Upper lobe of left lung (tissue), 4 donors: ENCODE results near the gene FMN2.

Experiments
- EP300 ChIP-seq, 4 donors: sonication (generic); formaldehyde crosslinking; IDR thresholded peaks; one replicate each; pipeline ENCODE4 v1.5.1; 2017; ENCODE audit warnings: antibody characterized with exemption in 4 of 4, control low read depth in 2 of 4
- POLR2A ChIP-seq, 4 donors: fragments of 450-650 bp; IDR thresholded peaks; one replicate each; pipeline ENCODE4 v1.5.1; 2016 to 2017; ENCODE audit warnings: antibody characterized with exemption in 4 of 4, mild to moderate bottlenecking in 2 of 4
- POLR2AphosphoS5 ChIP-seq, 2 donors: sonication (generic); formaldehyde crosslinking; IDR thresholded peaks; one replicate each; pipeline ENCODE4 v1.5.1; 2017; ENCODE audit warnings: antibody characterized with exemption in 2 of 2
- TF ChIP-seq, protein P1 (sequence below), 6 experiments: fragments of 450-650 bp in 4 of 6; fragments of 200-600 bp in 2 of 6; sonication (generic) in 2 of 6; IDR thresholded peaks; one replicate each; pipeline ENCODE4 v1.5.1; 2016 to 2019; ENCODE audit warnings: antibody characterized with exemption in 6 of 6

GRCh38 chr1:240234485-240235210 is 143.0 kb downstream of the FMN2 start:
- TF ChIP-seq, protein P1, sequence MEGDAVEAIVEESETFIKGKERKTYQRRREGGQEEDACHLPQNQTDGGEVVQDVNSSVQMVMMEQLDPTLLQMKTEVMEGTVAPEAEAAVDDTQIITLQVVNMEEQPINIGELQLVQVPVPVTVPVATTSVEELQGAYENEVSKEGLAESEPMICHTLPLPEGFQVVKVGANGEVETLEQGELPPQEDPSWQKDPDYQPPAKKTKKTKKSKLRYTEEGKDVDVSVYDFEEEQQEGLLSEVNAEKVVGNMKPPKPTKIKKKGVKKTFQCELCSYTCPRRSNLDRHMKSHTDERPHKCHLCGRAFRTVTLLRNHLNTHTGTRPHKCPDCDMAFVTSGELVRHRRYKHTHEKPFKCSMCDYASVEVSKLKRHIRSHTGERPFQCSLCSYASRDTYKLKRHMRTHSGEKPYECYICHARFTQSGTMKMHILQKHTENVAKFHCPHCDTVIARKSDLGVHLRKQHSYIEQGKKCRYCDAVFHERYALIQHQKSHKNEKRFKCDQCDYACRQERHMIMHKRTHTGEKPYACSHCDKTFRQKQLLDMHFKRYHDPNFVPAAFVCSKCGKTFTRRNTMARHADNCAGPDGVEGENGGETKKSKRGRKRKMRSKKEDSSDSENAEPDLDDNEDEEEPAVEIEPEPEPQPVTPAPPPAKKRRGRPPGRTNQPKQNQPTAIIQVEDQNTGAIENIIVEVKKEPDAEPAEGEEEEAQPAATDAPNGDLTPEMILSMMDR (IDR thresholded peaks at IDR 0.05): no peak
- no peak for TF ChIP-seq POLR2AphosphoS5 (IDR thresholded peaks at IDR 0.05)
- no peak for TF ChIP-seq POLR2A (IDR thresholded peaks at IDR 0.05)
- no peak for TF ChIP-seq EP300 (IDR thresholded peaks at IDR 0.05)
